Mesodermal cell (in vitro differentiated cells): Measurements from ENCODE around the gene LCN15.

Experiments used
- H3K27ac ChIP-seq: 2 replicates; pipeline ENCODE4 v1.7.0; 2013; ENCODE audit warnings: mild to moderate bottlenecking, low read depth, low read length, moderate library complexity; ENCODE audit not compliant: severe bottlenecking
- H3K36me3 ChIP-seq: 2 replicates; pipeline ENCODE4 v1.7.1; 2013; ENCODE audit warnings: mild to moderate bottlenecking, low read length, moderate library complexity; ENCODE audit not compliant: control insufficient read depth, insufficient read depth
- H3K4me1 ChIP-seq: one replicate; pipeline ENCODE4 v1.7.1; 2013; ENCODE audit warnings: mild to moderate bottlenecking, low read length; ENCODE audit not compliant: insufficient read depth, control insufficient read depth, poor library complexity, severe bottlenecking
- H3K4me3 ChIP-seq: 2 replicates; pipeline ENCODE4 v1.7.0; 2013; ENCODE audit warnings: low read length, control low read depth, mild to moderate bottlenecking; ENCODE audit not compliant: insufficient read depth, poor library complexity, severe bottlenecking; ENCODE audit errors: extremely low read depth
- H3K9me3 ChIP-seq: 2 replicates; pipeline ENCODE4 v1.7.1; 2013; ENCODE audit warnings: mild to moderate bottlenecking, low read length, moderate library complexity; ENCODE audit not compliant: control insufficient read depth
- WGBS, 2 experiments: methylation state at CpG; one replicate each; pipeline ENCODE4 v1.1.5; 2013; ENCODE audit warnings: missing lambda C conversion rate in 2 of 2; ENCODE audit not compliant: insufficient coverage in 2 of 2; 5-methylcytosine and 5-hydroxymethylcytosine counted together

Gene LCN15

DNA sequence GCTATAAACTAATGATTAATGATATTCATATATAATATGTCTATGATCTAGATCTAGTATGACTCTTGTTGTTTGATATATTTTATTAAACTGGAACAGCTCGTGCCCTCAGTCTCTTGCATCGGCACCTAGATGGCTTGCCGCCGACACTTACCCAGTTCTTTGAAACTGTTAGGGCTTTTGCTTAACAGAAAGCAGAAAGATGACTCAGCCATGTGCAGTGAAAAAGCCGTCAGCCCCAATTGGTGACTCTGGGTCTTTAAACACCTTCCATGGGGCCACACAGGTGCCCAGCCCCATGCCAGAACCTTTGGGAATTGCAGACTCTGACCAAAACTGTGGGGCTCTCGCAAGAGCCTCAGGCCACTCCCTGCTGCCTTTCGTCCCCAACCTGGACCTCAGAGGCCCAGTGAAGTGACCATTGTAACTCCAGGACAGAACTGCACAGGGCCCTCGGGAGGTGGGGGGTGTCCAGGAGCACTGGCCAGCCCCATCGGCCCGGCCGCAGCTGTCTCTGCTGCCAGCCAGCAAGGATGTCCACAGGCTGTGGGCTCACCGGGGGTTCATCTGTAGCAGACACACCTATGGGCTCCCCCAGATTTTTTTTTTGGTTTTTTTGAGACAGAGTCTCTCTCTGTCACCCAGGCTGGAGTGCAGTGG is 29.4 kb downstream of the LCN15 start:
- 88 to 95% methylated on average over 11 to 12 of the region's 12 CpGs for WGBS, 2 experiments
- Histone ChIP-seq H3K36me3 (no peaks in the 10 kb centered on the region), H3K27ac (no peak overlapping the region), H3K4me3 (no peak overlapping the region), H3K9me3 (no peaks in the 10 kb centered on the region), H3K4me1 (peaks cover 4% of the 10 kb centered on the region)

DNA sequence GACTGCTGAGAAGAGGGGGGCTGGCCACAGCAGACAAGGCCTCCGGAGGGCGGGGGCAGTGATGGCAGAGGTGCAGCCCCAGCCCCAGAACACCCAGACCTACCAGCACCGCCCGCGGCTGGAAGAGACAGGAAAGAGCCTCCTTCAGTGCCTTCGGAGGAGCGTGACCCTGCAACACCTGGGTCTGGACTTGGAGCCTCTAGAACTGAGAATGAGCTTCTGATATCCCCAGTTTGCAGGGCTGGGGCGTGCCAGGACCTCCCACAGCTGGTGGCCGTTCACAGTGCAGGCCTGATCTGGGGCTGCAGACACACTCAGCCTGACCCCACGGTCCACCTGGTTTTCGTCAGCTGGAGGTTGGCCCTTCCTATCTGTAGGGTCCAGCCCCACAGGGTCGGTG is 30.7 kb downstream of the LCN15 start:
- Histone ChIP-seq H3K4me1 (peaks cover 10% of the 10 kb centered on the region), H3K27ac (no peak overlapping the region), H3K9me3 (no peaks in the 10 kb centered on the region), H3K4me3 (no peak overlapping the region), H3K36me3 (no peaks in the 10 kb centered on the region)
- 91 to 97% methylated on average over 10 to 12 of the region's 12 CpGs for WGBS, 2 experiments

DNA sequence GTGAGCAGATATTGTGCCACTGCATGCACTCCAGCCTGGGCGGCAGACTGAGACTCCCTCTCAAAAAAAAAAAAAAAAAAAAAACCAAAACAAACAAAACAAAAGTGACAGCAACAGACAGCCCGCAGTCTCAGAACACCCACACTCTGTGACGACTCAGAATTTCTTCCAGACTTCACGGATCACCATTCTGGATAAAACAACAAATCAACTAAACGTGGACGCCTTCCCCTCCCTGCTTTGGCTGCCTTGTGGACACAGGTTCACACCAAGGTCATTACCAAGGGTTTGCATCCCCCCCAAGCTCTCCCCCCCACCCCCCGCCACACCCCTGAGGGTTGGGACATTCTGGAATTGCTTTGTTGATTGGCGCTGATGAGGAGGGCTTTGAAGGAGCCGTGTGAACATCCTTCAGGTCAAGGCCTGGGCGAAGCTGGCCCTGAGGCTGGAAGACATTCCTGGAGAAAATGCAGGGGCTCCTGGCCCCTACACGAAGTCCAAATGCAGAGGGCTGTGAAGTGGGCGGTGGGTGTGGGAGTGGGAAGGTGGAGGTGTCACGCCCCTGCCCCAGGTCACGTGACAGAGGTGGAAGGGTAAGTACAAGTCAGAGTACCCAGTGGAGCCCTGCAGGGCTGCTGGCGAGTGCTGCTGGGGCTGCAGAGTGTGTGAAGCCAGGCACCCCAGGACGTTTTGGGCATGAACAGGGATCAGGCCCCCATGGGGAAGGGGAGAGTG is 31.7 kb downstream of the LCN15 start:
- 68 to 77% methylated on average over 11 of the region's 16 CpGs for WGBS, 2 experiments
- Histone ChIP-seq H3K36me3 (no peaks in the 10 kb centered on the region), H3K27ac (no peak overlapping the region)

DNA sequence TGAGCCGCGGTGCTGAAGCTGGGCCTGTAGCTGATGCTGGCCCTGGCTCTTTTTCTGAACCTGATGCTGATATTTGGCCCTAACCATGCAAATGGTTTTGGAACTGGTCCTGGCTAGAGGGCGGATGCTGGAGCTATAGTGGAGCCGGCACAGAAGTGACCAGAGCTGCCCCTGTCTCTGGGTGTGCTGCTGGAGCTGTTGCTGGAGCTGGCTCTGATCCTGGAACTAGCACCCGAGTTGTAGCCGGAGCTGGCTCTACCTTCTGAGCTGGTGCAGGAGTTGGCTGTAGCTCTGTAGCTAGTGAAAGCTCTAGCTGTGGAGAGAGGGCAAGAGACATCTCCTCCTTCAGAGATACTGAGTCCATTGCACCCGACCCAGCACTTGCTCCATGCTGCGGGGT is 34.4 kb downstream of the LCN15 start:
- Histone ChIP-seq H3K36me3 (peaks cover 19% of the 10 kb centered on the region), H3K4me3 (no peak overlapping the region), H3K9me3 (no peaks in the 10 kb centered on the region), H3K4me1 (peaks cover 27% of the 10 kb centered on the region), H3K27ac (no peak overlapping the region)
- 92 to 96% methylated on average over 7 to 8 of the region's 8 CpGs for WGBS, 2 experiments

More for the DNA sequence above, 31.7 kb downstream of the LCN15 start:
- Histone ChIP-seq H3K9me3 (no peaks in the 10 kb centered on the region), H3K4me1 (peaks cover 10% of the 10 kb centered on the region), H3K4me3 (no peak overlapping the region)

DNA sequence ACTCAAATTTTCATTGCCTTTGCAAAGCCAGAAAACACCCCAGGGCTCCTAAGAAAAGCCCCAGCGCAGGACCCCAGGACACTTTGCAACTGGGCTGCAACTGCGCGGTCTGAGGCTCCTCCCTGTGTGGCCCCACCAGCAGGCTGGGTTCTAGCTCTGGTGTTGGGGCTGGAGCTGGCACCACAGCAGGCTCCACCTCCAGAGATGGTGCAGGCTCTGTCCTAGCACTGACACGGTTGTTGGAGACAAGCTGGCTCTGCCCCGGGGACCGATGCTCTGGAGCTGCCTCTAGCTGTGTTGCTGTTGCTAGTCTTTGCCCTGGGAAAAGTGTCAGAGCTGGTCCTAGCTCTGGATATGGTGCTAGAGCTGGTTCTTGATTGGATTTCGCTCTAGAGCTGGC is 35.2 kb downstream of the LCN15 start:
- Histone ChIP-seq H3K36me3 (peaks cover 27% of the 10 kb centered on the region), H3K27ac (no peak overlapping the region), H3K4me1 (peaks cover 30% of the 10 kb centered on the region), H3K9me3 (no peaks in the 10 kb centered on the region), H3K4me3 (peak overlapping the region; percentile 74)
- 86 to 92% methylated on average over 6 to 7 of the region's 7 CpGs for WGBS, 2 experiments

DNA sequence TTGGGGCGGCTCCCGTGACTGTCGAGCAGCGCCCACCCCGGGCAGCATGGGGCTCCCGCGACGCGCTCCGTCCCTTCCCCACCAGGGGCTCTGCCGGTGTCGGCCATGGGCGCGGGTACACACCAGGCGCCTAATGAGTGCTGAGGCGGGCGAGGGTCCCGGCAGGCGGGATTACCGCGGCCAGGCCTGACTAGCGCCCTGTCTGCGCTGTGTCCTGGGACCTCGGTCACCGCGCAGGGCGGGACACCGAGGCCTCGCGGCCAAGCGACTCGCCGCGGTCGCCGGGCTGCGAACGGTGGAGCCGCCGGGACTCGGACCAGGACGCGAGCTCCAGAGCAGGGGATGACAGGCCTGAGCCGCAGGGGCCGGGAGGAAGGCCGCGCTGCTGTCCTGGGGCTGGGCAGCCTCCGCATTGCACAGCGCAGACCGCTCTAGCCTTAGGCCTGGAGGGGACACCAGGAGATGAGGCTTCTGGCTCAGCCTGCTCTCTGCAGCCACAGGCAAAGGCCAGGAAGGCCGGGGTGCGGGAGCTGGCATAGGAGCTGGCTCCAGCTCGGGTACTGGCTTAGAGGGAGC is 35.7 kb downstream of the LCN15 start:
- 7 to 9% methylated on average over 49 to 53 of the region's 53 CpGs for WGBS, 2 experiments
- H3K4me1 ChIP-seq, result peaks cover 27% of the 10 kb centered on the region
- H3K4me3 ChIP-seq, result peak overlapping the region; percentile 74
- H3K36me3 ChIP-seq, result peaks cover 32% of the 10 kb centered on the region
- H3K27ac ChIP-seq, result no peak overlapping the region
- H3K9me3 ChIP-seq, result no peaks in the 10 kb centered on the region

DNA sequence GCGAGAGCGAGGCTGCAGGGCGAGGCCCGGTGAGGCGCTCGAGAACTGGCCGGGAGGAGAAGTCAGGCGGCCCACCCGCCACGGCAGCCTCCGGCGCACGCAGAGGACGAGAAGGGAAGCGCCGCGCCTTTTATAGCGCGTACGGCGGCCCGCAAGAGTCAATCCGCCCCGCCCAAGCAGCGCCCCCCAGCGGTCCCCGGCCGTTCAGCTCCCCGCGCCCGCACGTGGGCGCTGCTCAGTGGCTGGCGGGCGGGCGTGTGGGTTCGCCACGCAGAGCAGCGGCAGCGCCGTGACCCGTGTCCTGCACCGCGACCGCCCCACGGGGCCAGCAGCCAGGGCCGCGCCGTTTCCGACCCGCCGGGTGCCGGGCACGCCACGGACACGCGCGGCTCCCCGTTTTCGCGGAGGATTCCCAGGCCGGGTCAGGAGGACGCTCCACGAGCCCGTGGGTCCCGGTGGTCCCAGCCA is 36.2 kb downstream of the LCN15 start:
- H3K4me1 ChIP-seq, result peaks cover 27% of the 10 kb centered on the region
- no peaks in the 10 kb centered on the region for H3K9me3 ChIP-seq
- no peak overlapping the region for H3K27ac ChIP-seq
- peaks cover 37% of the 10 kb centered on the region for H3K36me3 ChIP-seq
- peak overlapping the region; percentile 74 for H3K4me3 ChIP-seq
- WGBS, 2 experiments, result 0 to 1% methylated on average over 58 to 65 of the region's 66 CpGs

DNA sequence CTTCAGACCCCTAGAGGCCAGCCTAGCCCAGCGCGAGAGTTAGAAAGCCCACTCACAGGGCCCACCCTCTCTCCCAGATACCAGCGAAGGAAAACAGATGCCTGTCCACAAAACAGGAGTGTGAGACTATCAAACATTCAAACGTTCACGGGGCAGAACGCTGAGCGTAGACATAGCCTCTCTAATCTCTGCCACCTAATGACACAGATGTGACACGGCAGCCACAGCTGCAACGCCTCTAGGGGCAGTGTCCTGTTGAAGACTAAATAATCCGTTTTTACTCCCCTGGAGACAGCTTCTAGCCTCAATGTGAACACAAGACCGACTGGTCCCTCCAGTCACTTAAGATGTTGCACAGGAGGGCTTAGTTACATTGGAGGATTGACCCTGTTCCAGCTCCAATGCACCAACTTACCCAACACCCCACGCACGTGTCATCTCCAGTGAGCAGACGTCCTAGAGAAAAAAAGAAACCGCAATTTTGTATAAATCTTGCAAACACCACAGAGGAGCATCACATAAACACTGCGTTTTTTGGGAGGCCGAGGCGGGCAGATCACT is 37.6 kb downstream of the LCN15 start:
- Histone ChIP-seq H3K9me3 (no peaks in the 10 kb centered on the region), H3K4me1 (peaks cover 27% of the 10 kb centered on the region), H3K4me3 (peak overlapping the region; percentile 74), H3K27ac (peak overlapping the region; percentile 59), H3K36me3 (peaks cover 50% of the 10 kb centered on the region)
- 45 to 53% methylated on average over 11 to 18 of the region's 18 CpGs for WGBS, 2 experiments

DNA sequence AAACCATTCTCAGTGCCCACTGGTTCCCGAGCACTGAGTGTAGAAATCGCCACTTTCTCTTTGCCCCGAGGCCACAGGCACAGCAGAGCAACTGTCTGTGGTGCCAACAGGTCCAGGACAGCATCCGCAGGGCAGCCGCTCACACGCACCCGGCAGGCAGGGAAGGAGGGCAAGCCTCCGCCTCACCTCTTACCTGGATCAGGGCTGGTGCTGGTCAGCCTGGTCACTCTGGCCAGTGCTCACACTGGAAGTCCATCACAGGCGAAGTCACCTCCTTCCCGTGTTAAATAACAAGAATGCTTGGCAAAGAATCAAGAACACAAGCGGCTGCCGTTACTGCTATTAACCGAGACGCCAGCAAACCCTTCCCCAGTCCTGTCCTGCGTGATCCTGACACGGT is 38.2 kb downstream of the LCN15 start:
- no peaks in the 10 kb centered on the region for H3K9me3 ChIP-seq
- peak overlapping the region; percentile 59 for H3K27ac ChIP-seq
- H3K36me3 ChIP-seq, result peaks cover 53% of the 10 kb centered on the region
- 85 to 88% methylated on average over 16 of the region's 16 CpGs for WGBS, 2 experiments
- peaks cover 27% of the 10 kb centered on the region for H3K4me1 ChIP-seq
- H3K4me3 ChIP-seq, result peak overlapping the region; percentile 74

DNA sequence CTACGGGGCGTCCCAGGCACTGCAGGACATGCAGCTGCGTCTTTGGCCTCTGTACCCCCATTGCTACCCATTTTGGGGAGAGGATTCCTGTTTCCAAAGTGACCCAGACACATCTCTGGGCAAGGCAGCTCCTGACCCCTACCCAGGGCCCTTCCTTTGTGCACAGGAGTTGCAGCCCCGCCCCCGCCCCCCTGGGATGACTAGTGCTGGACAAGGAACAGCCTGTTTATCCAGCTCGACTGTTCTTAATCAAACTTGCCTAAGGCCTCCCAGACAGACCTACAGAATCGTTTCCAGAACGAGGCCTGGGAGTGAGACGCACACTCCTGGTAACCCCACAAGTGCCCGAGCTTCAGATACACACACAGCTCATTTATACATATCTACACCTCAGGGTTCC is 38.7 kb downstream of the LCN15 start:
- 85 to 92% methylated on average over 7 to 10 of the region's 10 CpGs for WGBS, 2 experiments
- peak overlapping the region; percentile 59 for H3K27ac ChIP-seq
- no peaks in the 10 kb centered on the region for H3K9me3 ChIP-seq
- H3K4me1 ChIP-seq, result peaks cover 28% of the 10 kb centered on the region
- H3K4me3 ChIP-seq, result peak overlapping the region; percentile 74
- peaks cover 58% of the 10 kb centered on the region for H3K36me3 ChIP-seq
